SK-N-SH (cell line): ENCODE data around the gene SLC9A4.

Experiments
- EZH2phosphoT487 ChIP-seq: fragments of 200-600 bp; sonication (generic); IDR thresholded peaks from 2 replicates; pipeline ENCODE4 v1.6.1; 2017; ENCODE audit warnings: low read depth, mixed run types, mild to moderate bottlenecking, antibody characterized with exemption, moderate library complexity, borderline replicate concordance
- MEF2A ChIP-seq: IDR thresholded peaks from 2 replicates; pipeline ENCODE4 v1.4.0; 2012; ENCODE audit warnings: low read depth, borderline replicate concordance
- POLR2AphosphoS5 ChIP-seq: IDR thresholded peaks from 2 replicates; pipeline ENCODE4 v1.6.1; 2012; ENCODE audit warnings: low read depth, low read length
- YY1 ChIP-seq: IDR thresholded peaks from 2 replicates; pipeline ENCODE4 v1.4.0; 2012; ENCODE audit warnings: low read depth, mild to moderate bottlenecking
- TF ChIP-seq, protein P1 (sequence below): fragments of 200-600 bp; sonication (generic); IDR thresholded peaks from 2 replicates; pipeline ENCODE4 v1.6.1; 2017; ENCODE audit warnings: antibody characterized with exemption, mild to moderate bottlenecking, moderate library complexity
- TF ChIP-seq, protein P2 (sequence below): fragments of 150-350 bp; IDR thresholded peaks from 2 replicates; pipeline ENCODE4 v1.6.1; 2017; ENCODE audit warnings: antibody characterized with exemption, low read length, low read depth, borderline replicate concordance

DNA sequence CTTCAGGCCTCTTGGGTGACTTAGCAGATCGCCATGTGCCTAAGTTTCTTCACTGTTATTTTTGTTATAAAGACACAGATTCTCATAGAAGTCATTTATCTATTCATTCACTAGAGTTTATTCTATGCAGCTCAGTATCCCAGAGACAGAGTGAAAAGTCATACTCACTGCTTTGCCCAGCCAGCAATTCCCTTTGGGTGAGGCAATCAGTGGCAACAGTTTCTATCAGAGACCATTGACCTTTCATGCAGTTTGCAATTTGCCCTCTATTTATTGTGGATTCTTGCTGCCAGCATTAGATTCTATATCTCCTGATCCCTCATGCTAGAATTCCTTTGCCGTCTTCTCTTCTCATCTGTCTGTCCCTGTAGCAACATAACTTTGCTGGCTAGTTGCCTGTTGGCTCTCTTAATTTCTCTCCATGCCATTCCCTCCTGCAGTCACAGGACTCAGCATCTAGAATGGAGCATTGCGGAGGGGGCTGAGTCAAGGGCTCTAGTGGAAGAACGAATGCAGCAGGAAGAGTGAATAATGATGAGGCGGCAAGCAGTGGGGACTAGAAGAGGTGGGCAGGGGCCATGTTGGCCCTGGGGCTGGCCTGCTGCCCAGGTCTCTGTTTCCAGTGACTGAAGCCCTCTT, 12.2 kb downstream of the SLC9A4 start:
- TF ChIP-seq, protein P1, sequence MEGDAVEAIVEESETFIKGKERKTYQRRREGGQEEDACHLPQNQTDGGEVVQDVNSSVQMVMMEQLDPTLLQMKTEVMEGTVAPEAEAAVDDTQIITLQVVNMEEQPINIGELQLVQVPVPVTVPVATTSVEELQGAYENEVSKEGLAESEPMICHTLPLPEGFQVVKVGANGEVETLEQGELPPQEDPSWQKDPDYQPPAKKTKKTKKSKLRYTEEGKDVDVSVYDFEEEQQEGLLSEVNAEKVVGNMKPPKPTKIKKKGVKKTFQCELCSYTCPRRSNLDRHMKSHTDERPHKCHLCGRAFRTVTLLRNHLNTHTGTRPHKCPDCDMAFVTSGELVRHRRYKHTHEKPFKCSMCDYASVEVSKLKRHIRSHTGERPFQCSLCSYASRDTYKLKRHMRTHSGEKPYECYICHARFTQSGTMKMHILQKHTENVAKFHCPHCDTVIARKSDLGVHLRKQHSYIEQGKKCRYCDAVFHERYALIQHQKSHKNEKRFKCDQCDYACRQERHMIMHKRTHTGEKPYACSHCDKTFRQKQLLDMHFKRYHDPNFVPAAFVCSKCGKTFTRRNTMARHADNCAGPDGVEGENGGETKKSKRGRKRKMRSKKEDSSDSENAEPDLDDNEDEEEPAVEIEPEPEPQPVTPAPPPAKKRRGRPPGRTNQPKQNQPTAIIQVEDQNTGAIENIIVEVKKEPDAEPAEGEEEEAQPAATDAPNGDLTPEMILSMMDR = no peak
- no peak for TF ChIP-seq POLR2AphosphoS5
- TF ChIP-seq YY1 = no peak
- TF ChIP-seq MEF2A = no peak
- TF ChIP-seq EZH2phosphoT487 = no peak
- TF ChIP-seq, protein P2, sequence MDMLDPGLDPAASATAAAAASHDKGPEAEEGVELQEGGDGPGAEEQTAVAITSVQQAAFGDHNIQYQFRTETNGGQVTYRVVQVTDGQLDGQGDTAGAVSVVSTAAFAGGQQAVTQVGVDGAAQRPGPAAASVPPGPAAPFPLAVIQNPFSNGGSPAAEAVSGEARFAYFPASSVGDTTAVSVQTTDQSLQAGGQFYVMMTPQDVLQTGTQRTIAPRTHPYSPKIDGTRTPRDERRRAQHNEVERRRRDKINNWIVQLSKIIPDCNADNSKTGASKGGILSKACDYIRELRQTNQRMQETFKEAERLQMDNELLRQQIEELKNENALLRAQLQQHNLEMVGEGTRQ = no peak
